HG03175 (cell line): Measurements from ENCODE around the gene CFHR1.
"Not testable (repeated sequence)": the region's sequence is repeated elsewhere in the genome, so short reads cannot be mapped to it uniquely, and the experiment has no call there.

Experiments used
- ATAC-seq: cut with Tn5 transposase; IDR thresholded peaks from one replicate; pipeline ENCODE4 v1.9.1; 2021; ENCODE audit warnings: mild to moderate bottlenecking, moderate library complexity; ENCODE audit not compliant: unreplicated experiment

CFHR1 gene

DNA sequence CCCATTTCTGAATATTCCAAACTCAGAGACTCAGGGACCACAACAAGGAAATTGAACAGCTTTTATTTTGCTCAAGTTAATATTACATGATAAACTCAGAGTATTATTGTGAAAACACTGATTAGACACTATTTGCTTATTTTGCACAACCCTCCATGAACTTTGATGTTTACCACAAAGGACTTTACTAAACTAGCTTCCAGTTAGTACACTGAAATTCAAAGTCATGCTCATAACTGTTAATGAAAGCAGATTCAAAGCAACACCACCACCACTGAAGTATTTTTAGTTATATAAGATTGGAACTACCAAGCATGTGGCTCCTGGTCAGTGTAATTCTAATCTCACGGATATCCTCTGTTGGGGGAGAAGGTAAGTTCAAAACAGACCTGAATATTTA, at the start of gene CFHR1:
Gene CFHR1, plus strand, starts transcription at position 201 of the 400 bp plus-strand sequence. Its CDS starts 114 bp downstream, at position 315.
- ATAC-seq, result not testable (repeated sequence)

DNA sequence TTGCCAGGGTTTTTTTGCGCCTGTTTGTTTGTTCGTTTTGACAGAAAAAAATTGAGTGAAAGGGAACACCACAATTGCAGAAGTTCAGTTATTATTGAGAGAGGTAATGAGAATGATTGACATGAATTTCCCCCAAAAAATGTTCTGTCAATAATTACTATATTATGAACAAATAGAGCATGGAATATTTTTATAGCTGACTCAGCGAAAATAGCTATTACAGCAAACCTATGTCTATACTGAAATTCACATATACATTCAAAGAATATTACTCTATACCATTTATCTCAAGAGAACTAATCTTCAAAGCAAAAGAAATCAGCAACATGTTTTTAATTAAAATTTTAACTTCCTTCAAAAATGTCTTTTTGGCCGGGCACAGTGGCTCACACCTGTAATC, 49.7 kb upstream of the CFHR1 start:
- not testable (repeated sequence) for ATAC-seq

DNA sequence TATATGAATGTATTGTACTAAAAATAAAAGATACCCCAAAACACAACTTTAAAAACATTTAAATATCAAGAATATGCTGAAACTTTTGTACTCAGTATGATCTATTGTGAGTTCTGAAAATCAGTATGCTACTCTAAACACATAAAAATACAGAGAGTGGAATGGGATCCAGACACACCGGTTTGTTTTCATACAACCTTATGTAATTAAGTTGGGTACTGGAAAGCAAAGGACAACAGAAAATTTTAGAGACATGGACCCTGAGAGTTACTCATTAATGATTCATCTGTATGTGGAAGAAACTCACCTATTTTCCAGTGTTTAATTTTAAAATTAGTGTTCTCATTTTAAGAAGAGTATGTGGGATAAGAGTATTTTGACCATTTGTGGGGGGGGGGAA, 45.8 kb upstream of the CFHR1 start:
- ATAC-seq, result no peak

DNA sequence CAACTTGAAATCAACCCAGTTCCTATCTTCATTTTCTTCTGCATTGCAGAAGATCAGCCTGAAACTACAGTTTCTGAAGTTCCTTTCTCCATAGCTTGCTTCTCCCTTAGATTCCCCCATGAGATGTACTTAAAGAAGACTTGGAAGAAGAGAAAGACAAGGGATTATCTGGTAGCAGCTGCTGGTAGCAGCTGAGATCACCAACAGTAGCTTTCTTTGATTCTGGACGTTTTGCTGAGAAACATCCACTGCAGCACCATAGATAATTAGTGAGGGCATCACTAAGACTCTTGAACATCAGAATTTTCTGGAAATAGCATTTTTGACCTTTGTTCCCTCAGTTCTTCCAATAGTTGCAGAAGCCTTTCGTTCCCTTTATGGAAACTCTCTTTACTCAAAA, 45.4 kb upstream of the CFHR1 start:
- ATAC-seq, result no peak

DNA sequence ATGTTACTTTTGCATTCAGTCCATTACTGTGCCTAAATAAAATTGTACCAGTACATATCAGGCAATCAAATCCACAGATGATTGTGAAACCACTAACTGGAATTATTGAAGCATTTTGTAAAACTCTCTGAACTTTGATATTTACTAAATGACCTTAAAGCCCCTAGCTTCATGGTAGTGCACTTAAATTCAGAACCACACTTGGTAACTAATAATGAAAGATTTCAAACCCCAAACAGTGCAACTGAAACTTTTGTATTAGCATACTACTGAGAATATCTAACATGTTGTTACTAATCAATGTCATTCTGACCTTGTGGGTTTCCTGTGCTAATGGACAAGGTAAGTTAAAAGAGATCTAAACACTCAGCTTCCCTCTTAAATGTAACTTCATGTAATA, 44.9 kb upstream of the CFHR1 start, which contains the start of gene CFHR3:
Gene CFHR3, plus strand, starts transcription at position 238 of the 400 bp plus-strand sequence. Its CDS starts 47 bp downstream, at position 285.
- peak; percentile 97 for ATAC-seq

DNA sequence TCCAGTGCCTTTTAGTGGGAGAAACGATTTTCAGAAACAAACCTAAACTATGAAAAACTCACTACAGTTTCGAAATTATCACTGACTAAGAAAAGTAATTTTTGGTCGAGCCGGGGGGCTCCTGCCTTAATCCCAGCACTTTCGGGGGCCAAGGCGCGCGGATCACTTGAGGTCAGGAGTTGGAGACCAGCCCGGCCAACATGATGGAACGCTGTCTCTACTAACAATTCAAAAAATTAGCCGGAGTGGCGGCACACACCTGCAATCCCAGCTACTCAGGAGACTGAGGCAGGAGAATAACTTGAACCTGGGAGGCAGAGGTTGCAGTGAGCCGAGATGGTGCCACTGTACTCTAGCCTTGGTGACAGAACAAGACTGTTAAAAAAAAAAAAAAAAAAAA, 41.9 kb upstream of the CFHR1 start:
- no peak for ATAC-seq

DNA sequence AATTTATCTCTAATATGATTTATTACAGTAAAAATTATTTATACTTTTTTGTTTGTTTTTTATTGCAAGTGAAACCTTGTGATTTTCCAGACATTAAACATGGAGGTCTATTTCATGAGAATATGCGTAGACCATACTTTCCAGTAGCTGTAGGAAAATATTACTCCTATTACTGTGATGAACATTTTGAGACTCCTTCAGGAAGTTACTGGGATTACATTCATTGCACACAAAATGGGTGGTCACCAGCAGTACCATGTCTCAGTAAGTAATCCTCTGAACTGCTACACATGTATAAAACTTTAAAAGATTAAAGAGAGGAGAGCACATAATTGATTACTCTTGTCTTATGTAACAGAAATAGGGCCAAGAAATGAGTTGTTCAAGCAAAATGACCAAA, 40.4 kb upstream of the CFHR1 start:
- no peak for ATAC-seq

DNA sequence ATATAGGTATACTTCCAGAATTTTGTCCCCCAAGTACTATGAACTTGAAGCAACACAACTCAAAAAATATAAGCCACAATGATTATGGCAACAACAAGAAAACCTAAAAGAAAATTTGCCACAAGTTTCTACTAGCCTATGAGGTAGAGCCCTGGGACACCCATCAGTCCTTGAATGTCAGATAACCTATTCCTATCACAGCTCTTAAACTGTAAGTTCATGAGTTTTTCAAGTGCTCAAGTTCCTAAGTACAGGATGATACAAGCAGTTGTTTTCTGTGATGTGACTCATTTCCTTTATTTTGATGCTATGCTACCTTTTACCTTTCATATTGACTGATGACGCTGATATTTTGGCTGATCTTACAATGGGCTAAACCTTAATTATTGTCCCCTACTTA, 28.3 kb upstream of the CFHR1 start:
- not testable (repeated sequence) for ATAC-seq

DNA sequence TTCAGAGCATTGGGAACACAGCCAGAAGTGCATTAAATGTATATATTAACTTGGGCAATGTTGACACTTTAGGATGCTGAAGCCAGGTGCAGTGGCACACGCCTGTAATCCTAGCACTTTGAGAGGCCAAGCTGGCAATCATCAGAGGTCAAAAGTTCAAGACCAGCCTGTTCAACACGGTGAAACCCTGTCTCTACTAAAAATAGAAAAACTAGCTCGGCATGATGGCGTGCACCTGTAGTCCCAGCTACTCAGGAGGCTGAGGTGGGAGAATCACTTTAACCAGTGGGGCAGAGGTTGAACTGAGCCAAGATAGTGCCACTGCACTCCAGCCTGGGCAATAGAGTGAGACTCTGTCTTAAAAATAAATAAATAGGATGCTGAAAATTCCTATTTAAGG, 25.4 kb upstream of the CFHR1 start:
- ATAC-seq, result not testable (repeated sequence)

DNA sequence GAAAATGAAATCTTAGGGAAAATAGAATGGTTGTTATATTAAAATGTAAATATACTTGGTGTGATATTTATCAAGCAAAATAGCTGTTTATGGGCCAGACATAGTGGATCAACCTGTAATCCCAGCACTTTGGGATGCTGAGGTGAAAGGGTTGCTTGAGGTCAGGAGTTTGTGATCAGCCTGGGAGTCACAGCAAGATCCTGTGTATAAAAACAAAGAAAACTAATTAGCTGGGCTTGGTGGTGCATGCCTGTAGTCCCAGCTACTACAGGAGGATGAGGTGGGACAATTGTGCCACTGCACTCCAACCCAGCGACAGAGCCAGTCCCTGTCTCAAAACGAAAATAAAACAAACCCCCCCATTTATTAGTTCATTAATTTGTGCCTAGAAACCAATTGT, 21.6 kb upstream of the CFHR1 start:
- no peak for ATAC-seq

DNA sequence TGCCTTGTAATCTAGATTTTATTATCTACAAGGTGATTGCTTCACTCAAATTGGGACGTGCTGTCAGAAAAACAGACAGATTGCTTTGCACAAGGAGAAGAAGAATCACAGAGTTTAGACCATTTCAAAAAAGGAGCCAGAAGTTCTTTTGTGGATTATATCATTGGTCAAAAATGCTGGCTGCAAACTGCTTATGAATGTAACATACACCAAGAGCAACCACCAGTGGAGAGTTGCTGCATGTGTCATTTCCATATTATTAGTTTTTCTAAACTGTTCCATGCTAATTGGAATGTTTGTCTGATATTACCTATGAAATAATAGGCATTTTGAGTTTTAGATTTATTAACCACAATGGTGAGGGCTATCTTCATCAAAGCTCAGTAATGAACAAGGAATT, 17.6 kb upstream of the CFHR1 start:
- not testable (repeated sequence) for ATAC-seq

DNA sequence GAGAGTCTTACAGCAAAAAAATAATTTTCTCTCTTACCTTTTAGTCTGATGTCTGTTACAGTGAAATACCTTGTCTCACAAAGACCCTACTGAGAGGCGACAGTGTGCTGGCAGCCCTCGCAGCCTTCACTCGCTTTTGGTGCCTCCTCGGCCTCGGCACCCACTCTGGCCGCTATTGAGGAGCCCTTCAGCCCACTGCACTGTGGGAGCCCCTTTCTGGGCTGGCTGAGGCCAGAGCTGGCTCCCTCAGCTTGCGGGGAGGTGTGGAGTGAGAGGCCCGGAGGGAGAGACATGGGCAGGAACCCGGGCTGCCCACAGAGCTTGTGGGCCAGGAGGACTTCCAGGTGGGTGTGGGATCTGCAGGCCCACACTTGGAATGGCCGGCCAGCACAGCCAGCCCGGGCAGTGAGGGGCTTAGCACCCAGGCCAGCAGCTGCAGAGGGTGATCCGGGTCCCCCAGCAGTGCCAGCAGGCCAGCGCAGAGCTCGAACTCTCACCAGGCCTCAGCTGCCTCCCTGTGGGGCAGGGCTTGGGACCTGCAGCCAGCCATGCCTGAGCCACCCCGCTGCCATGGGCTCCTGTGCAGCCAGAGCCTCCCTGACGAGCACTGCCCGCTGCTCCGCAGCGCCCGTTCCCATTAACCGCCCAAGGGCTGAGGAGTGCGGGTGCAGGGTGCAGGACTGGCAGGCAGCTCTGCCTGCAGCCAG, 10.8 kb upstream of the CFHR1 start:
- ATAC-seq, result no peak

DNA sequence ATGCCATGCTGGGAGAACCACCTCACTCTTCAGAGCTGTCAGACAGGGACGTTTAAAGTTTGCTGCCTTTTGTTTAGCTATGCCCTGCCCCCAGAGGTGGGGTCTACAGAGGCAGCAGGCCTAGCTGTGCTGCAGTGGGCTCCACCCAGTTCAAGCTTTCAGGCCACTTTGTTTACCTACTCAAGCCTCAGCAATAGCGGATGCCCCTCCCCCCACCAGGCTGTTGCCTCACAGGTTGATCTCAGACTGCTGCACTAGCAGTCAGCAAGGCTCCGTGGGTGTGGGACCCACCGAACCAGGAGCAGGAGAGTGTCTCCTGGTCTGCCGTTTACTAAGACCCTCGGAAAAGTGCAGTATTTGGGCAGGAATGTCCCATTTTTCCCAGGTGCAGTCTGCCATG, 2.1 kb upstream of the CFHR1 start:
- ATAC-seq, result not testable (repeated sequence)

DNA sequence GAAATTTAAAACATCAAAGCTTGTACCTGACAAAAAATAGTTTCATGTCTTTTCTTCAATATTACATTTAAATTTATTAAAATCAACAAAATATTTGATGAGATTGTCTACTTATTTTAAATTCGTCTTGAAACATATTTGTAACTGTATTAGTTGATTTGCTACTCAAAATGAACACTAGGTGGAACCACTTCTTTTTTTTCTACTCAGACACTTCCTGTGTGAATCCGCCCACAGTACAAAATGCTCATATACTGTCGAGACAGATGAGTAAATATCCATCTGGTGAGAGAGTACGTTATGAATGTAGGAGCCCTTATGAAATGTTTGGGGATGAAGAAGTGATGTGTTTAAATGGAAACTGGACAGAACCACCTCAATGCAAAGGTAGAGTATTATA, 8.3 kb downstream of the CFHR1 start:
- peak; percentile 96 for ATAC-seq

DNA sequence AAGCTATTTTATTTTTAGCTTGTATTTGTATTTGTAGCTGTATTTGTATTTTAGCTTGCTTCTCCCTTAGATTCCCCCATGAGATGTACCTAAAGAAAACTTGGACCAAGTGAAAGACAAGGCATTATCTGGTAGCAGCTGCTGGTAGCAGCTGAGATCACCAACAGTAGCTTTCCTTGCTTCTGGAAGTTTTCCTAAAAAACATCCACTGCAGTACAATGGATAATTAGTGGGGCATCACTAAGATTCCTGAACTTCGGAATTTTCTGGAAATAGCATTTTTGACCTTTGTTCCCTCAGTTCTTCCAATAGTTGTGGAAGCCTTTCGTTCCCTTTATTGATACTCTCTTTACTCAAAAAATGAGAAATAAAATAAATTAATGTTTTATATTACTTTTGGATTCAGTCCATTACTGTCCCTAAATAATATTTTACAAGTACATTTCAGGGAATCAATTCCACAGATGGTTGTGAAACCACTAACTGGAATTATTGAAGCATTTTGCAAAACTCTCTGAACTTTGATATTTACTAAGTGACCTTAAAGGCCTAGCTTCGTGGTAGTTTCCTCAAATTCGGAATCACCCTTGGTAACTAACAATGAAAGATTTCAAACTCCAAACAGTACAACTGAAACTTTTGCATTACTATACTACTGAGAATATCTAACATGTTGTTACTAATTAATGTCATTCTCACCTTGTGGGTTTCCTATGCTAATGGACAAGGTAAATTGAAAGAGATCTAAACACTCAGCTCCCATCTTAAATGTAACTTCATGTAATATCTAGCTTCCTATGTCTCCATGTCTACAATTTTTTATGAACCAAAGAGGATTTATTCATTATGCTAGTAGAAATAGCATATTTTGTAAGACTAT, 30.3 kb downstream of the CFHR1 start:
- ATAC-seq, result not testable (repeated sequence)

DNA sequence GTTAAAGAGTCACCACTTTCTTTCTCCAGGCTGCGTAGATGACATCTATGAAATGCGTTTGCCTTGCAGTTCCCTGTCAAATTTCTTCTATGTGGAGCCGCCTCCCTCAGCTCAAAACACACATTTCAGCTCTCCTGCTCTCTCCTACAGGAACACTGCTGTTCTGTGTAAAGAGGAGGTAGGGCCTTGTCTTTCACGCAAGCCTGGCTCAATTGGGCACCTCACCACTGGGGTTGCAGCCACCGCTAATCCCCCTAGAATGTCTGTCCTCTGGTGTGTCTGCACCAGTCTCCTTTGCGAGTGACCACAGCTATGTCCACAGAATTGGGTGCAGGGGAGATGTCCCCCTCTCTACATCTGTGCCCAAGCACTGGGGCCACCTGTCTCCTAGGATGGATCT, 36.5 kb downstream of the CFHR1 start:
- ATAC-seq, result no peak

DNA sequence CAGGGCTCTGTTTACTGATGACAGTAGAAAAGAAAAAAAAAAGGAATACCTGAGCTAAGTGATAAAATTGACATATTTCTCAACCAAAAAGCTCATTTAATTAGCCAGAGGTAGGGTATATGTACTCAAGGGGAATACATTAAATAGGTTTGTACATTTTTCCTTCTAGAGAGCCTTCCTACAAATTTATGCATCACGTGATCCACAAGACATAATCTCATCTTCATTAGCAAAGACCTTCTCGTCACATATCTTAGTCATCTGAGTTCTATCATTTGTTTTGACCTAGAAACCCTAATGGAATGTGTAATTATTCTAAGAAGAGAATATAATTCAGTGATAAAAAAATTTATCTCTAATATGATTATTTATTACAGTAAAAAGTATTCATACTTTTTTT, 37.7 kb downstream of the CFHR1 start:
- no peak for ATAC-seq

DNA sequence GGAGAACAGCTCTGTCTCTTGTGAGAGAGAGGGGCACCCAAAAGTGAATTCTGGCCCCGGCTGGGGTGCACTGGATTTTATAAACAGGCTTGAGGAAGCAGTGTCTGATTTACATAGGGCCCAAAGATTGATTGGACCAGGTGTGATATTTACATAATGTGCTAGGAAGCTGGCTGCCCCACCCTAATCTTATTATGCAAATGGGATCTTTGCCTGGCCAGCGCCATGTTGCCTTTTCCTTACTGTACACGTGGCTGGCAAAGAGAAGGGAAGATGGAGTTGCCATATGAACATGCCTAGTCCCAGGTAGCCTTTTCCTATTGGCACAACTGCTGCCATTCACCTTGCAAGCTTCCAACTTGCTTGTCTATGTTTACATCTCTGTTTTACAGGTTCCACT, 39.3 kb downstream of the CFHR1 start:
- ATAC-seq, result no peak

DNA sequence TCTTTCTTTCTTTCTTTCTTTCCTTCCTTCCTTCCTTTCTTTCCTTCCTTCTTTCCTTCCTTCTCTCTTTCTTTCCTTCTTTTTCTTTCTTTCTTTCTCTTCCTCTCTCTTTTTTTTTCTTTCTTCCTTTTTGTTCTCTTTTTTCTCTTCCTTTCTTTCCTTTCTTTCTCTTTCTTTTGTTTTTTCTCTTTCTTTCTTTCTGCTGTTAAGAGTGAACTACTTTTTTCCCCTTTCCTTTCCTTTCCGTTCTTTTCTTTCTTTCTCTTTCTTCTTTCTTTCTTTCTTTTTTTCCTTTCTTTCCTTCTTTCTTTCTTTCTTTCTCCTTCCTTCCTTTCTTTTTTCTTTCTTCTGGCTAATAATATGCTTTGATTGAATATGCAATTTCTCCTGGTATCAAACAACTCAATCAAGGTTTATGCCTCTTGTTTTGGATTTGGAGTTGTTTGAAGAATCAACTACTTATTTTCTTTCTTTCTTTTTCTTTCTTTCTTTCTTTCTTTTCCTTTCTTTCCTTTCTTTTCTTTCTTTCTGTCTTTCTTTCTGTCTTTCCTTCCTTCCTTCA, 40.9 kb downstream of the CFHR1 start:
- ATAC-seq, result no peak

DNA sequence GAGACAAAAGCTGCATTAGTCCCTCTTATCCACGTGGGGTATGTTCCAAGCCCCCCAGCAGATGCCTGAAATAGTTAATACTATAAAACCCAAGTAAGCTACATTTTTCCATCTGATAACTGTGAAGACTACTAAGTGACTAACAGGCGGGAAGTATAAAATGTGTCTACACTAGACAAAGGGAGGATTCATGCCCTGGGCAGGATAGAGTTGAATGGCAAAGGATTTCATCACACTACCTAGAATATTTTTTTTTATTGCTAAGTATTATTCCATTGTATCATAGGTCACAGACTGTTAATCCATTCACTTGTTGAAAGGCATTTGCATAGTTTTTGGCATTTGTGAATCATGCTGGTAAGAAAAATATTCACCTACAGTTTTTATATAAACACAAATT, 41.9 kb downstream of the CFHR1 start:
- ATAC-seq, result no peak

DNA sequence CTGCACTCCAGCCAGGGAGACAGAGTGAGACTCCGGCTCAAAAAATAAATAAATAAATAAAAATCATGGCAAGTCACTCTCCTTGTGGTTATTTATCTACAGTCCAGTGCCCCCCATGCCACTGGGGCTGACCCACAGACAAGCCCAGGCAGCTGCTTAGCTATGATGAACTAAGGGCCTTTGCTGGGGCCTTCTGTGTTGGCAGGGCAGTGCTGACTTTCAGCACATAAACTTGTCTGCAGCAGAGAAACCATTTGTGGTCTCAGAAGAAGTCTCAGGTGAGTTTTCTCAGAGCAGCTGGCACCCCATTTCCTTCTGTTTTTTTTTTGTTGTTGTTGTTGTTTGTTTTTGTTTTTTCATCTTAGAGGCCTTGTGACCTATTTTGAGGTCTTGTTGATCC, 47.4 kb downstream of the CFHR1 start:
- ATAC-seq, result no peak

DNA sequence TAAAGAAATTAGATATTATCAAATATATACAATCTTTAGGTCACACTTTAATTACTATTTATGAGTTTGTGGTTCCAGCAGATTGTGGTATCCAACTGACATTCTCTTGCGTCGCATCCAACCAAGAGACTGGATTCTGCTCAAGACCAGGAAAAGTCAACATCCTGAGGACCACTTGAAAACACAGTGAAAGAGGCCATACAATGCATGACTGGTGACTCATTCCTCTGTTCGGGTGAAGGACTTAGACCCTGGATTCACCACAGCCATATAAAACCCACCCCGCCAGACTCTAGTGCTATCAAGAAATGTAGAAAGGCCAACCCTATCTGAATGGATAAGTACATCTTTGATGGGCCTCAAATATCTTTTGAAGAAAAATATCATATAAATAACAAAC, 53.9 kb downstream of the CFHR1 start:
- ATAC-seq, result no peak
